OCI-LY1 (cell line): ENCODE measurements around the gene USP43.

Source experiments
- H2AFZ ChIP-seq: fragments of 200-600 bp; sonication (generic), shearing (Covaris generic); 2 replicates; pipeline ENCODE4 v1.6.0; 2014; ENCODE audit warnings: antibody characterized with exemption, mild to moderate bottlenecking, low read length
- H3F3A ChIP-seq: fragments of 200-600 bp; sonication (generic), shearing (Covaris generic); 2 replicates; pipeline ENCODE4 v1.6.0; 2014; ENCODE audit warnings: mild to moderate bottlenecking, antibody characterized with exemption, low read length, moderate library complexity; ENCODE audit not compliant: insufficient read depth
- H3K27ac ChIP-seq: fragments of 200-600 bp; sonication (generic); 2 replicates; pipeline ENCODE4 v1.5.1; 2014; ENCODE audit warnings: low read length, mixed run types, mild to moderate bottlenecking, low read depth; ENCODE audit not compliant: poor library complexity, severe bottlenecking
- H3K27me3 ChIP-seq: fragments of 200-600 bp; sonication (generic); 2 replicates; pipeline ENCODE4 v1.6.0; 2014; ENCODE audit warnings: antibody characterized with exemption, mild to moderate bottlenecking, low read length, moderate library complexity; ENCODE audit not compliant: insufficient read depth
- H3K36me3 ChIP-seq: fragments of 200-600 bp; sonication (generic); 2 replicates; pipeline ENCODE4 v1.6.1; 2014; ENCODE audit warnings: mild to moderate bottlenecking, antibody characterized with exemption, low read length, moderate library complexity, mixed read lengths; ENCODE audit not compliant: insufficient read depth
- H3K4me1 ChIP-seq: fragments of 200-600 bp; sonication (generic); 2 replicates; pipeline ENCODE4 v1.5.1; 2014; ENCODE audit warnings: mild to moderate bottlenecking, low read length, moderate library complexity; ENCODE audit not compliant: insufficient read depth, severe bottlenecking
- H3K4me2 ChIP-seq: fragments of 200-600 bp; sonication (generic), shearing (Covaris generic); 2 replicates; pipeline ENCODE4 v1.6.1; 2014; ENCODE audit warnings: low read length
- H3K4me3 ChIP-seq: fragments of 200-600 bp; sonication (generic); 2 replicates; pipeline ENCODE4 v1.5.1; 2014; ENCODE audit warnings: low read length, low read depth, mild to moderate bottlenecking, mixed read lengths; ENCODE audit not compliant: poor library complexity, severe bottlenecking
- H3K79me2 ChIP-seq: fragments of 200-600 bp; shearing (Covaris generic); 2 replicates; pipeline ENCODE4 v1.6.1; 2016; ENCODE audit warnings: mixed run types, low read length, mixed read lengths; ENCODE audit not compliant: insufficient read depth
- H3K9ac ChIP-seq: fragments of 200-600 bp; sonication (generic), shearing (Covaris generic); 2 replicates; pipeline ENCODE4 v1.6.1; 2014; ENCODE audit warnings: mild to moderate bottlenecking, low read length, mixed read lengths
- H3K9me2 ChIP-seq: fragments of 200-600 bp; sonication (generic), shearing (Covaris generic); 2 replicates; pipeline ENCODE4 v1.6.1; 2014; ENCODE audit warnings: low read depth, mild to moderate bottlenecking, low read length, mixed read lengths
- H3K9me3 ChIP-seq: fragments of 200-600 bp; shearing (Covaris generic); 2 replicates; pipeline ENCODE4 v1.6.1; 2014; ENCODE audit warnings: low read length, mixed read lengths
- H4K20me1 ChIP-seq: fragments of 200-600 bp; sonication (generic), shearing (Covaris generic); 2 replicates; pipeline ENCODE4 v1.6.0; 2016; ENCODE audit warnings: mild to moderate bottlenecking, low read length; ENCODE audit not compliant: insufficient read depth
- EZH2 ChIP-seq: fragments of 200-600 bp; sonication (generic), shearing (Covaris generic); IDR thresholded peaks from 2 replicates; pipeline ENCODE4 v1.8.0; 2017; ENCODE audit warnings: borderline replicate concordance, mixed run types, mild to moderate bottlenecking, antibody characterized with exemption, low read length, moderate library complexity, mixed read lengths
- TF ChIP-seq, protein P1 (sequence below): fragments of 200-600 bp; sonication (generic), shearing (Covaris generic); IDR thresholded peaks from 2 replicates; pipeline ENCODE4 v1.5.1; 2017; ENCODE audit warnings: mild to moderate bottlenecking, antibody characterized with exemption, low read length, moderate library complexity, mixed read lengths

Gene USP43

GRCh38 chr17:9700754-9701476, 55.6 kb downstream of the USP43 start:
- TF ChIP-seq, protein P1, sequence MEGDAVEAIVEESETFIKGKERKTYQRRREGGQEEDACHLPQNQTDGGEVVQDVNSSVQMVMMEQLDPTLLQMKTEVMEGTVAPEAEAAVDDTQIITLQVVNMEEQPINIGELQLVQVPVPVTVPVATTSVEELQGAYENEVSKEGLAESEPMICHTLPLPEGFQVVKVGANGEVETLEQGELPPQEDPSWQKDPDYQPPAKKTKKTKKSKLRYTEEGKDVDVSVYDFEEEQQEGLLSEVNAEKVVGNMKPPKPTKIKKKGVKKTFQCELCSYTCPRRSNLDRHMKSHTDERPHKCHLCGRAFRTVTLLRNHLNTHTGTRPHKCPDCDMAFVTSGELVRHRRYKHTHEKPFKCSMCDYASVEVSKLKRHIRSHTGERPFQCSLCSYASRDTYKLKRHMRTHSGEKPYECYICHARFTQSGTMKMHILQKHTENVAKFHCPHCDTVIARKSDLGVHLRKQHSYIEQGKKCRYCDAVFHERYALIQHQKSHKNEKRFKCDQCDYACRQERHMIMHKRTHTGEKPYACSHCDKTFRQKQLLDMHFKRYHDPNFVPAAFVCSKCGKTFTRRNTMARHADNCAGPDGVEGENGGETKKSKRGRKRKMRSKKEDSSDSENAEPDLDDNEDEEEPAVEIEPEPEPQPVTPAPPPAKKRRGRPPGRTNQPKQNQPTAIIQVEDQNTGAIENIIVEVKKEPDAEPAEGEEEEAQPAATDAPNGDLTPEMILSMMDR, result no peak
- no peak for TF ChIP-seq EZH2
- Histone ChIP-seq H4K20me1 (no peaks in the 10 kb centered on the region), H3F3A (no peaks in the 10 kb centered on the region), H3K4me1 (no peaks in the 10 kb centered on the region), H3K9me2 (no peaks in the 10 kb centered on the region), H3K9me3 (no peaks in the 10 kb centered on the region), H3K27me3 (no peaks in the 10 kb centered on the region), H3K27ac (no peak overlapping the region), H3K4me3 (no peak overlapping the region), H3K9ac (no peak overlapping the region), H2AFZ (no peak overlapping the region), H3K79me2 (no peaks in the 10 kb centered on the region), H3K36me3 (no peaks in the 10 kb centered on the region), H3K4me2 (no peak overlapping the region)

DNA sequence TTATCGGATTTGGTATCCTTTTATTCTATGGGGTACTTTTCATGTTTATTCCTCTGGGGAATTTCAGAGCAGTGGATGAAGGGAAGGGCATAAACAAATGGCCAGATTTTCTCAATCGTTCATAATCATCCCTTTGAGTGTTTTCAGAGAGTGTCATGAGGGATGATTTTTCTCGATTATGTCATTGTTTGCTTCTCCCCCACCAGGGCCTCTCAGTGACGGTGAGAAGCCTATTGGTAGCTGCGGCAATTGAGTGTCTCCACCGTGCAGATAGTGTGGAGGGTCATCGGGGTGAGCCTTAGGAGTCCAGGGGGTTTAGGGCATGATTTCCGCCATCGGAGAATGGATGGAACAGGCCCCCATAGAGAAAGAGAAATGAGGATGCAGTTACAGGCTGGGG, 57.2 kb downstream of the USP43 start:
- Histone ChIP-seq H3F3A (no peaks in the 10 kb centered on the region), H3K27ac (no peak overlapping the region), H3K4me2 (no peak overlapping the region), H3K4me3 (no peak overlapping the region), H3K9me3 (no peaks in the 10 kb centered on the region), H3K4me1 (no peaks in the 10 kb centered on the region), H4K20me1 (no peaks in the 10 kb centered on the region), H3K9ac (no peak overlapping the region), H2AFZ (no peak overlapping the region), H3K9me2 (no peaks in the 10 kb centered on the region), H3K27me3 (no peaks in the 10 kb centered on the region), H3K79me2 (no peaks in the 10 kb centered on the region), H3K36me3 (no peaks in the 10 kb centered on the region)
- TF ChIP-seq, protein P1, result no peak
- no peak for TF ChIP-seq EZH2

DNA sequence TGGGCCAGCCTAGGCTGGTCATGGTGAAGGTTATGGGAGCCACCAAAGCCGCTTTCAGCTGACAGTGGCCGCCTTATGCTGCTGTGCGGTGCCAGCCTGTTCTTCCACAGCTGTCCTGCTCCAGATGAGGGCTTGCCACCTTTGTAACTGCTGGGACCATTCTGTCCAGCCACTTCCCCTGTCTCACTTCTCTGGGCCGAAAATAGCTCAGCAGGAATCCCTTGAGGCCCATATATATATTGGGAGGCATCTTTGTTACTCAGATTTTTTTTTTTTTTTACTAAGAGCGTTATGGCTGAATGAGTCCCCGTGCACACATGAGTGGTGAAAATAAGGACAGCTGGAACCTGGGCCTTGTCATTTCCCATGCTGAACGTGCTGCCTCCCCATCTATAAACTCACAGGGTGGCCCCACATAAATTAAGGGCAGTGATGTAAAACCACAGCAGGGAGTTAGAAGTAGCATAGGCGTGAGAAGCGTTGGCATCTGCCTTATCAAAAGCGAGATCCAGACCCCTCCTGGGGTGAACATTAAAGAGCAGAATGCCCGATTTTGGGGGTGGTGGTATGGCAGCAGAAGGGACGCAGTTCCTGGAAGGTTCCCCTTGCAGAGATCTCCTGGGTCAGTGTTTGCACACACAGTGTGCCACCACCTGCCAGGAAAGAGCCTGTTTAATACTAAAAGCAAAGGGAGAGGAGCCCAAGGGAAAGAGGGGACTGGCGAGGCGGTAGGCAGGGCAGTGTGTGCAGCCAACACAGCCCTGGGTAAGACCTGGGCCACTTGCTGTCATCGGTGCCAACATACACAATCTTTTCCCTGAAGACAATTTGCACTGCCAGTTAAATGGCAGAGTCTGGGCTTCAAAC, 57.8 kb downstream of the USP43 start:
- Histone ChIP-seq H4K20me1 (no peaks in the 10 kb centered on the region), H3K79me2 (no peaks in the 10 kb centered on the region), H3K36me3 (no peaks in the 10 kb centered on the region), H3K9ac (no peak overlapping the region), H2AFZ (no peak overlapping the region), H3K4me3 (no peak overlapping the region), H3K27ac (no peak overlapping the region), H3K9me2 (no peaks in the 10 kb centered on the region), H3K9me3 (no peaks in the 10 kb centered on the region), H3F3A (no peaks in the 10 kb centered on the region), H3K4me2 (no peak overlapping the region), H3K4me1 (no peaks in the 10 kb centered on the region), H3K27me3 (no peaks in the 10 kb centered on the region)
- TF ChIP-seq, protein P1, result no peak
